Esophagus squamous epithelium (tissue), 5 donors: ENCODE measurements around the gene GTF3A. TPM values are rescaled to one million over a fixed set of nuclear protein-coding genes. Genes with fewer than 3 reads are reported as not detected.

Experiments used
- DNase-seq: peaks from one replicate; lab custom pipeline; 2025; lab: John Stamatoyannopoulos, UW
- H3K27ac ChIP-seq, 4 donors: fragments of 200-600 bp; sonication (generic); one replicate each; pipeline ENCODE4 v1.5.1; 2016 to 2019; ENCODE audit warnings: mild to moderate bottlenecking in 1 of 4
- H3K27me3 ChIP-seq, 4 donors: fragments of 200-600 bp; sonication (generic); 1 replicate in 3 of 4; 2 replicates in 1 of 4; pipeline versions ENCODE4 v1.5.1 to v1.6.0; 2017 to 2021; ENCODE audit warnings: antibody characterized with exemption in 1 of 4
- H3K36me3 ChIP-seq, 3 donors: fragments of 200-600 bp; sonication (generic); one replicate each; pipeline ENCODE4 v1.5.1; 2016 to 2019
- H3K4me1 ChIP-seq, 3 donors: fragments of 200-600 bp; sonication (generic); one replicate each; pipeline ENCODE4 v1.5.1; 2017 to 2019
- H3K4me3 ChIP-seq, 4 donors: fragments of 200-600 bp; sonication (generic); 1 replicate in 3 of 4; 2 replicates in 1 of 4; pipeline ENCODE4 v1.5.1; 2016 to 2019; ENCODE audit warnings: mild to moderate bottlenecking in 2 of 4, moderate library complexity in 1 of 4
- H3K9me3 ChIP-seq, 3 donors: fragments of 200-600 bp; sonication (generic); one replicate each; pipeline ENCODE4 v1.5.1; 2016 to 2019
- POLR2A ChIP-seq, 4 donors: fragments of 450-650 bp; IDR thresholded peaks; one replicate each; pipeline ENCODE4 v1.6.1; 2017; ENCODE audit warnings: antibody characterized with exemption in 4 of 4, mild to moderate bottlenecking in 4 of 4, moderate library complexity in 3 of 4
- WGBS, 2 donors: methylation state at CpG; one replicate each; pipeline ENCODE4 v1.1.5; 2018; 5-methylcytosine and 5-hydroxymethylcytosine counted together
- intact Hi-C: fragments of 100-400 bp; cut with DNase I; formaldehyde crosslinking; loops from one replicate; pipeline ENCODE4 v1.15.0; 2022
- total RNA-seq, 4 donors: library from RNA; depleted of rRNA; stranded (reverse); fragments of >200 nt; gene quantifications; one replicate each; pipeline ENCODE4 v1.1.0, GENCODE V29; 2016
- TF ChIP-seq, protein P1 (sequence below), 6 experiments: fragments of 450-650 bp in 4 of 6; fragments of 200-600 bp in 2 of 6; sonication (generic) in 2 of 6; IDR thresholded peaks; one replicate each; pipeline ENCODE4 v1.5.1; 2016 to 2019; ENCODE audit warnings: antibody characterized with exemption in 6 of 6, mild to moderate bottlenecking in 4 of 6, moderate library complexity in 4 of 6
- donor health status: DM: yes; HTN: yes; CAD: no.

Gene GTF3A
- total RNA-seq, 4 donors from 2014 or later: 76.4 to 113 (median 86.5) TPM

- intact Hi-C loops: no loop called here
- Histone ChIP-seq H3K27me3 (peaks cover 0 to 30% (median 0%) of the 10 kb centered on the region in 4 donors), H3K4me1 (peaks cover 0 to 14% (median 7%) of the 10 kb centered on the region in 3 donors), H3K27ac (no peak overlapping the region), H3K9me3 (no peaks in the 10 kb centered on the region), H3K36me3 (no peaks in the 10 kb centered on the region), H3K4me3 (no peak overlapping the region)
- WGBS, 2 donors: 75 to 79% methylated on average over 4 of the region's 4 CpGs
- no peak for DNase-seq
- TF ChIP-seq, protein P1, sequence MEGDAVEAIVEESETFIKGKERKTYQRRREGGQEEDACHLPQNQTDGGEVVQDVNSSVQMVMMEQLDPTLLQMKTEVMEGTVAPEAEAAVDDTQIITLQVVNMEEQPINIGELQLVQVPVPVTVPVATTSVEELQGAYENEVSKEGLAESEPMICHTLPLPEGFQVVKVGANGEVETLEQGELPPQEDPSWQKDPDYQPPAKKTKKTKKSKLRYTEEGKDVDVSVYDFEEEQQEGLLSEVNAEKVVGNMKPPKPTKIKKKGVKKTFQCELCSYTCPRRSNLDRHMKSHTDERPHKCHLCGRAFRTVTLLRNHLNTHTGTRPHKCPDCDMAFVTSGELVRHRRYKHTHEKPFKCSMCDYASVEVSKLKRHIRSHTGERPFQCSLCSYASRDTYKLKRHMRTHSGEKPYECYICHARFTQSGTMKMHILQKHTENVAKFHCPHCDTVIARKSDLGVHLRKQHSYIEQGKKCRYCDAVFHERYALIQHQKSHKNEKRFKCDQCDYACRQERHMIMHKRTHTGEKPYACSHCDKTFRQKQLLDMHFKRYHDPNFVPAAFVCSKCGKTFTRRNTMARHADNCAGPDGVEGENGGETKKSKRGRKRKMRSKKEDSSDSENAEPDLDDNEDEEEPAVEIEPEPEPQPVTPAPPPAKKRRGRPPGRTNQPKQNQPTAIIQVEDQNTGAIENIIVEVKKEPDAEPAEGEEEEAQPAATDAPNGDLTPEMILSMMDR (IDR thresholded peaks at IDR 0.05): no peak
- TF ChIP-seq POLR2A (IDR thresholded peaks at IDR 0.05): no peak
These were observed 16.3 kb upstream of the GTF3A start for GRCh38 chr13:27408074-27408473.

- DNase-seq: no peak
- intact Hi-C loops: no loop called here
- Histone ChIP-seq H3K4me1 (peaks cover 0 to 4% (median 0%) of the 10 kb centered on the region in 3 donors), H3K27ac (no peak overlapping the region), H3K27me3 (peaks cover 0 to 38% (median 0%) of the 10 kb centered on the region in 4 donors), H3K9me3 (no peaks in the 10 kb centered on the region), H3K4me3 (no peak overlapping the region), H3K36me3 (no peaks in the 10 kb centered on the region)
- TF ChIP-seq, protein P1 (IDR thresholded peaks at IDR 0.05): no peak
- TF ChIP-seq POLR2A (IDR thresholded peaks at IDR 0.05): no peak
- WGBS, 2 donors: 88 to 92% methylated on average over 2 of the region's 2 CpGs
These were observed 15.4 kb upstream of the GTF3A start for GRCh38 chr13:27409013-27409412.

GRCh38 chr13:27411341-27411740, 13.1 kb upstream of the GTF3A start:
- Histone ChIP-seq H3K36me3 (no peaks in the 10 kb centered on the region), H3K27me3 (peaks cover 0 to 38% (median 0%) of the 10 kb centered on the region in 4 donors), H3K4me3 (no peak overlapping the region), H3K9me3 (no peaks in the 10 kb centered on the region), H3K4me1 (peaks cover 0 to 3% (median 0%) of the 10 kb centered on the region in 3 donors), H3K27ac (no peak overlapping the region)
- 66 to 68% methylated on average over 3 of the region's 3 CpGs for WGBS, 2 donors
- intact Hi-C loops: no loop called here
- no peak for TF ChIP-seq POLR2A (IDR thresholded peaks at IDR 0.05)
- TF ChIP-seq, protein P1 (IDR thresholded peaks at IDR 0.05): no peak
- DNase-seq: no peak

GRCh38 chr13:27415116-27415515, 9.3 kb upstream of the GTF3A start:
- Histone ChIP-seq H3K27me3 (peaks cover 0 to 27% (median 0%) of the 10 kb centered on the region in 4 donors), H3K4me1 (no peaks in the 10 kb centered on the region), H3K4me3 (no peak overlapping the region), H3K36me3 (no peaks in the 10 kb centered on the region), H3K27ac (no peak overlapping the region), H3K9me3 (no peaks in the 10 kb centered on the region)
- intact Hi-C loops: no loop called here
- no peak for DNase-seq
- WGBS, 2 donors: 83 to 100% methylated on average over 1 of the region's 1 CpG
- TF ChIP-seq POLR2A (IDR thresholded peaks at IDR 0.05): no peak
- TF ChIP-seq, protein P1 (IDR thresholded peaks at IDR 0.05): no peak

- WGBS, 2 donors: 80% methylated on average over 1 of the region's 1 CpG
- intact Hi-C loops: no loop called here
- no peak for DNase-seq
- Histone ChIP-seq H3K27ac (no peak overlapping the region), H3K9me3 (no peaks in the 10 kb centered on the region), H3K4me3 (no peak overlapping the region), H3K4me1 (peaks cover 0 to 8% (median 0%) of the 10 kb centered on the region in 3 donors), H3K36me3 (no peaks in the 10 kb centered on the region), H3K27me3 (no peaks in the 10 kb centered on the region)
- TF ChIP-seq, protein P1 (IDR thresholded peaks at IDR 0.05): no peak
- TF ChIP-seq POLR2A (IDR thresholded peaks at IDR 0.05): no peak
These were observed 5.1 kb upstream of the GTF3A start for GRCh38 chr13:27419328-27419727.
